GM18867 (cell line): Measurements from ENCODE around the gene NCKAP5L.
"Not testable (repeated sequence)": the region's sequence is repeated elsewhere in the genome, so short reads cannot be mapped to it uniquely, and the experiment has no call there.

Source experiments
- ATAC-seq: cut with Tn5 transposase; IDR thresholded peaks from one replicate; pipeline ENCODE4 v1.9.1; 2021; ENCODE audit warnings: mild to moderate bottlenecking, moderate library complexity; ENCODE audit not compliant: unreplicated experiment

NCKAP5L gene

DNA sequence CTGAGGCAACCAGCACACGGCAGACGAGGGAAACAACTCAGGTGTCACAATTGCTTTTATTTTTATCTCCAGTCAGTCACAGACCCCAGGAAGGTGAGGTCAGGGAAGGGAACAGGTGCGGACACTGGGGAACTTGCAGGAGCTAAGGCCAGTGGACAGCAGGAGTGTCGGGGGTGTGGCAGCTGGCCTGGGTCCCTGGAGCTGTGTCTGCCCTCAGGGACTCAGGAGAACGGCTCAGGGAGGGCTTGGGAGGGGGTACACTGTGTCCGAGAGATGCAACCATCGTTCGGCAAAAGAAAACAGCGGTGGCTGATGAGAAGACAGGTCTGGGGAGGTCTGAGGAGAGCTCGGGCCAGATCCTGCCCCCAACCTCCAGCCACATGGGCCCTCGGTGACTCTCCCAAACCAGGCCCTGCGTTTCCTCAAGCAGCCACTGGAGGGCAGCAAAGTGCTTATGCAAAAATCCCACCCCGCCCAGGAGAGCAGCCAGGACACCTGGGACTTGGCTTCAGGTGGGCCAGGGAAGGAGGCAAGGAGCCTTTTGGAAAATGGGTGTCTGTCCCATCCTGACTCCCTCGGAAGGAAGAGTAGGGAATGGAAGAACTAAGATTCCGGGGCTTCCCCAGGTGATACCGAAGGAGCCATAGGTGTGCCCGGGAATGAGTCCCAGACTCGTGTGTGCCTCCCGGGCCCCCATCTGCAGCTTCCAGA lies 38.8 kb upstream of the NCKAP5L start:
- no peak for ATAC-seq

DNA sequence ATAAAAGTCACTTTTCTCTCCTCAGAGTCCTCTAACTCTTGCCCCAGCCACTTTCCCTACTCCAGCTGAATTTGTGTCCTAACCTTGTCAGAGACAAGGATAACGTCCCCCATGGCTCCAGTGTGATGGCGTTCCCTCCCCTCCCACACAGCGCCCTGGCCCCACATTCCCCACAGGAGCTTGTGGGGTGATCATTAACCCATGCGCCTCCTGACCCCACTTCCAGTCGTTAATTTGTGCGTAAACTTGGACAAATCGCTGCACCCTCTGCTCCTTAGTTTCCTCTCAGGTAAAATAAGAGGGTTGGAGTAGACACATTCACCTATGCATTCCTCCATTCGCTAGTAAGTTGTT lies 37.5 kb upstream of the NCKAP5L start:
- no peak for ATAC-seq

DNA sequence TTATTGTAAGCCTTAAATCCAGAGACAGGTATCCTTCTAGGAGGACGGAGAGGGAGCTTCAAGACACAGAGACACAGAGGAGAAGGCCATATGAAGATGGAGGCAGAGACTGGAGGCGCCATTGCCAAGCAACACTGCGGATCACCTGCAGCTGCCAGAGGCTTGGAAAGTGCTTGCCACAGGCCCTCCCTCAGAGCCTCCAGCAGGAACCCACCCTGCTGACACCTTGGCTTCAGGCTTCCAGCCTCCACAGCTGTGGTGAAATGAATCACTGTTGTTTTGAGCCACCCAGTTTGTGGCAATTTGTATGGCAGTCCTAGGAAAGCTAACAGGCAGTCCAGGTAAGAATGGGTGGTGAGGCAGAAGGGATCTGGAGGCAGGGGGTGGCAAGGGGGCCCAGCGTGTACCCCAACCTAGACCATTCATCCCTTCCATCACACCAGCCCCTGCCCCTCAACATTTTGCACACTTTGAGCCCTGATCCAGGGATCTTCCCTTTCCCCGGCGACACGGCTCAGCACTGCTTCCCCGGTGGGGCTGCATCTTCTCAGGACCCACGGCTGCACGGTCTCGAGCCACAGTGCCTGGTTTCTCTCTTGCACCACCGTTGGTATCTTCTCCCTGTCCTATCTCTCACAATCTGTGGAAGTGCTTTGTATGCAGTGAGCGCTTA lies 37.0 kb upstream of the NCKAP5L start:
- no peak for ATAC-seq

DNA sequence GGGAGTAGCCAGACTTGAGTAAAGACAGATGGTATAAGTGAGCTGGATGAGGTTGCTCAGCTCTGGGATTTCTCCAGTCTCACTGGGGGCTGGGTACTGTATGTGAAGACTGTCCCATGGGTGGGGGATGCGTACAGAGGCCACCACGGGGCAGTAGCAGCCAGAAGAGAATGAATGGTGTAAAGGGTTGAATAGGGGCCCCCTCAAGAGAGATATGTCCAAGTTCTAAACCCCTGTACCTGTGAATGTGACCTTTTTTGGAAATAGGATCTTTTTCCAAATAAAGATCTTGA lies 36.5 kb upstream of the NCKAP5L start:
- ATAC-seq = no peak

DNA sequence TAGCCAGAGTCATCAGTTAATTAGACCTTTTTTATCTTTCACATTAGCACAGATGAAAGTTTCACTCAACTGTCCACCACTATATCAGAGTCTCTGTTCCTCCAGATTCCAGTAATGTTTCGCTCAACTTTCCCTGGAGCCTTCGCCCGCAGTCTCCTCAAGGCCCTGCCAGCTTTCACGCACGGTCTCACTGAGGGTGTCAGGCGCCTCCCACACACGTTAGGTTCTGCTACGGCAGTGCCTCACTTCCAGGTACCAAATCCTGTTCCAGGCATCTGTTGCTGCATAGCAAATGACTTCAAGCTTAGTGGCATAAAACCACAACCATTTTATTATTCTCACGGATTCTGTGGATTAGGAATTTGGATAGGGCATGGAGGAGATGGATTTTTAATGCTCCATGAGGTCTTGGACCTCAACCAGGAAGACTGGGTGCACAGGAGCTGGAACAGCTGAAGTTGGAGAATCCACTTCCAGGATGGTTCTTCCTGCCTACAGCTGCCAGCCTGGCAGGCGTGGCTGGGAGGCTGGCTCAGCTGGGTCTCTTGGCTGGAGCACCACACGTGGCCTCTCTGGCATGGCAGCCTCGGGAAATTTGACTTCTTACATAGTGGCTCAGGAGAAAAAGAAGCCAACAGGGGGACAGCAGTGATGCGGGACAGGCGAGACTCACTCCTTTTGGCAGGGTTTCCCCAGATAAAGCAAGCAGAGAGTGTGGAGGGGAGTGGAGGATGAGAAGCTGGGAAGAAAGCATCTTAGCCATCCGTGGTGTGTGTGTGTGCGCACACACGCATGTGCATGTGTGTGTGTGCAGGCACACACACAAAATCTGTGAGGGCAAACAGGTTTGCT lies 36.0 kb upstream of the NCKAP5L start:
- ATAC-seq = no peak

DNA sequence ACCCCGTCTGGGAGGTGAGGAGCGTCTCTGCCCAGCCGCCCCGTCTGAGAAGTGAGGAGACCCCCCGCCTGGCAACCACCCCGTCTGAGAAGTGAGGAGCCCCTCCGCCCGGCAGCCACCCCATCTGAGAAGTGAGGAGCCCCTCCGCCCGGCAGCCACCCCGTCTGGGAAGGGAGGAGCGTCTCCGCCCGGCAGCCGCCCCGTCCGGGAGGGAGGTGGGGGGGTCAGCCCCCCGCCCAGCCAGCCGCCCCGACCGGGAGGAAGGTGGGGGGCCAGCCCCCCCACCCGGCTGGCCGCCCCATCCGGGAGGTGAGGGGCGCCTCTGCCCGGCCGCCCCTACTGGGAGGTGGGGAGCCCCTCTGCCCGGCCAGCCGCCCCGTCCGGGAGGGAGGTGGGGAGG lies 32.7 kb upstream of the NCKAP5L start:
- not testable (repeated sequence) for ATAC-seq

DNA sequence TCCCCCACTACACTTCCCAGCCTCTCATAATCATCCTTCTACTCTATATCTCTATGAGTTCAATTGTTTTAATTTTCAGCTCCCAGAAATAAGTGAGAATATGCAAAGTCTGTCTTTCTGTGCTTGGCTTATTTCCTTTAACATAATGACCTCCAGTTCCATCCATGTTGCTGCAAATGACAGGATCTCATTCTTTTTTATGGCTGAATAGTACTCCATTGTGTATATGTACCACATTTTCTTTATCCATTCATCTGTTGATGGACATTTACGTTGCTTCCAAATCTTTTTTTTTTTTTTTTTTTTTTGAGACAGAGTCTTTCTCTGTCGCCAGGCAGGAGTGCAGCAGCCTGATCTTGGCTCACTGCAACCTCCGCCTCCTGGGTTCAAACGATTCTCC lies 27.7 kb upstream of the NCKAP5L start:
- ATAC-seq = not testable (repeated sequence)

DNA sequence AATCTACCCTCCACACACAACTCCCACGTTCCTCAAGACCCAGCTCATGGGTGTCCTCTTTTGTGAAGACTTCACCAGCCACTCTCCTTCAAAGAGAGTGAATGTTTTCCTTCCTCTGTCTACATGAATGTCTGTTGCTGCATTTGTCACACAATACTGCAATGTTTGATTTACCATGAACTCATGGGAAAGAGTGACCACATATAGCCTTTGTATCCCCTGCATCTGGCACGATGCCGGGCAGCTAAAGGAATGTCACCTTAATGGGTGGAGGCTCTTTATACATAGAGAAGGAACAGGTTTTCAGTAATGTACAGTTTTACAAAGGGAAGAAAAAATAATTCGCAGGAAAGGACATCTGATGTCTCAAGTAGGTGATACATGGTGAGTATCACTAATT lies 26.8 kb upstream of the NCKAP5L start:
- no peak for ATAC-seq

DNA sequence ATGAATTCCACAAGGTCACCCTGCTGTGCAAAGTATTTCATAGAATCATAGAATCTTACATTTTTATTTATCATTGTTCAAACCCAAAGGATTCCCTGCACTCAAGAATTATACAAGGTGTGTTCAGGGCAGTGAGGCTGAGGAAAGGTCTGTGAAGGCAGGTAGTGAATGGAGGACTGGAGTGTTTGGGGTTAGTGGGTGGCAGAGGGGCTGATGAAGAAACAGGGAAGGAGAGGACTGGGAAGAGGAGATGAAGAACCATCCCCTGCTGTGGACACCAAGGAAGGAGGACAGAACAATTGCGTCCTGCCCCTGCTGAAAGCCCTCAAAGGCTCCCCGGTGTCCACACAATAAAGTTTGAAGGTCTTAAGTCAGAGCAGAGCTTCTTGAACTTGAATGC lies 25.5 kb upstream of the NCKAP5L start:
- ATAC-seq = no peak

DNA sequence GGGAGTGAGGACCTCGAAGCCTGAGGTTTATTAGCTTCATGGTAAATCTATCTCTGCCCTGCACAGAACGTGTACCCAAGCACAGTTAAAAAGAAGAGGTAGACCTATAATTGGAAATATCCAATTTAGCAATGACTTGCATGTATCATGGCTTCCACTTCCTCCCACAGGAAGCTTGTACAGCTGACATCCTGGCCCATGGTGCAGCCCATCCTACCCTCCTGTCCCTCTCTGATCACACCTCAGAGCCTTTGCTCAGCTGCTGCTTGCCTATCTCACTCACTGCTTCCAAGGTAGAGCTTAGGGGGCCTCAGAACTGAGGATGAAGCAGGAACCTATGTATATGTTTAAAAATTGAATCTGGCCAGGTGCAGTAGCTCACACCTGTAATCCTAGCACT lies 18.9 kb upstream of the NCKAP5L start:
- ATAC-seq = no peak

DNA sequence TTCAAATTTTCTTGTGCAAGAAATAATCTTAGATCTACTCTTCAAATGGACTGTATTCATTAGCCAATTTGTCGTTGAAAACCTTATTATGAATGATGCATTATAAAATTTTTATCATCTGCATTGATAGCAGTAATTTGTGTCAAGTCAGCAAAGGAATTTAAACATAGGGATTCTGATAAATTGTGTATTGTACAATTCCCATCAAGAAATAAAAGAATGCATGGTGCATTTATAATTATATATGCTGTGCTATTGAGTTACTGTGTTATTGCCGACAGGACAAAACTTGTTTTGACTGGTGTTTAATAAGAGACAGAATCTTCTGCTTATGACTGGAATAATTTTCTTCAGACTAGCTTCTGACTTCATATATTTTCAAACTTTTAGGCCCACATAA lies 17.8 kb upstream of the NCKAP5L start:
- no peak for ATAC-seq

DNA sequence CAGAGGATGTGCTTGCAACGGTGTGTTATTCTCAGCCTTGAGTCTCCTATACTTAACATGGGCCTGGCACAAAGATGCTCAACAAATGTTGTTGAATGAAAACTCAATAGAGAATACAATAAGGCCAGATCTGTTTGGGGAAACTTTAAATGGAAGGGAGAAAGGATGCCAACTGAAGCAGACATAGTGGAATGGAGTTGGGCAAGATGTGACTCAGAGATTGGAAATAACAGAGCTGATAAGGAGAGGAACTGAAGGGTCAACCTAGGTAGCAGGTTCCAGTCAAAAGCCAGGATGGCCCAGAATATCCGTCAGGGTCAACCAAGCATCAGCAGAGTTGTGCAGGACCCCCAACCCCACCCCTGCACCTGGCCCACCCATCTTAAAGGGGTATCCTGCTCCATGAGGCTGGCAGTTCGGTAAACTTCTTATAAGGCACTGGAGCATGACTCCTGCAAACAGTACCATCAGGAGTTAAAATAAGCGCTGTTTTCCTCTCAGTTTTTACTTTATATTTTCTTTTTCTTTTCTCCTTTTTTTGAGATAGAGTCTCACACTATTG lies 15.7 kb upstream of the NCKAP5L start:
- ATAC-seq = no peak

DNA sequence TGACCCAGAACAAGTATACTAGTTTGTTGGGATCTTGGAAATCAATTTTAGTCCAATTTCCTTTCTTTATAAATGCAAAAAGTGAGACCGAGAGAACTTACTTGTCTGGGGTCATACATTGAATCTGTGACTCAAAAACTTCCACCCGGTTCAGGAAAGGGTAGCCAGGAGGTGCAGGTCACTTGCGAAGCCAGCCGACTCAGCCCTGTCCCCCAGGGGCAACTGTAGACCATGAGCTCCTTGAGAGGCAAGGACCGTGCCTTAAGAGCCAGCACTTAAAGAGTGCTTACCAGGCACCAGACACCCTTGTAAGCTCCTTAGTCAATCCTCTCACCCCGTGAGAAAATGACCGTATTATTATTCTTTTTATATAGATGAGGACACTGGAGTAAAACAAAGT lies 15.2 kb upstream of the NCKAP5L start:
- ATAC-seq = no peak

DNA sequence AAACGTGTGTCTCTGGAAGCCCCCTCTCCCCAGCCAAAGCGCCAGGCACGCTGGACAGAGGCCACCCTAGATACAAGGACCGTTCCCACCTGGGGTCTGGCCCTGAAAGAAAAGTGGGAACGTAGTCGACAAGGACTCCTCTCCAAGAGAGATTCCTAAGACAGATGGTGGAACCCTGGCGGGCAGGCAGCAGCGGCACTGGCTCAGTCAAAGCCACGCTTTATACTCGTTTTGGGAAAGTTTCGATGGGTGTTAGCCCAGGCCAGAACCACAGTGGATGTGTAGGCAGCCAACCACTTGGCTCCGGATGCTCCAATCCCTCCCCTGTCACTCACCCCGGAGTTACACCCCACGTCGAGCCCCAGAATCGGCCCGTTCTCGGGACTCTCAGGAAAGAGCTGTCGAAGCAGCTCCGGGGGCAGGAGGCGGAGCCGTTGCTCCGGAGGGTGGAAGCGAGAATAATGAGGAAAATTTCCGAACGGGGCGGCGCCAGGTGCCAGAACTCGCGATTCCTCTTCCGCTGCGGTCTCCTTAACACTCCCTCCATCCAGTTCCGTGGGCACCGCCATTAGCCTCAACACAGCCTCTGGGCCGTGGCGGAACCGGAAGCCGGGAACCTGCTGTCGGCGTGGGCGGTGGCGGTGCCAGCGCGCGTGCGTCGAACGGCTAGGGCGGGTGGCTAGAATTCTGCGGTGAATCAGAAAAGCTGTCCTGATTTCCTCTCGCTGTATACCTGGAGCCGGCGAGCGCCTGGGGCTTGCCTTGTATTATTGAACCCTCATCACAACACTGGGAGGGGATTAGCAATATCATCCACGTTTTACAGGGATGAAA lies 14.5 kb upstream of the NCKAP5L start, which contains the start of gene BCDIN3D:
Gene BCDIN3D (minus strand): TSS at position 588 of the 834 bp plus-strand sequence. CDS start 19 bp downstream, at position 569.
- peak; percentile 89 for ATAC-seq

DNA sequence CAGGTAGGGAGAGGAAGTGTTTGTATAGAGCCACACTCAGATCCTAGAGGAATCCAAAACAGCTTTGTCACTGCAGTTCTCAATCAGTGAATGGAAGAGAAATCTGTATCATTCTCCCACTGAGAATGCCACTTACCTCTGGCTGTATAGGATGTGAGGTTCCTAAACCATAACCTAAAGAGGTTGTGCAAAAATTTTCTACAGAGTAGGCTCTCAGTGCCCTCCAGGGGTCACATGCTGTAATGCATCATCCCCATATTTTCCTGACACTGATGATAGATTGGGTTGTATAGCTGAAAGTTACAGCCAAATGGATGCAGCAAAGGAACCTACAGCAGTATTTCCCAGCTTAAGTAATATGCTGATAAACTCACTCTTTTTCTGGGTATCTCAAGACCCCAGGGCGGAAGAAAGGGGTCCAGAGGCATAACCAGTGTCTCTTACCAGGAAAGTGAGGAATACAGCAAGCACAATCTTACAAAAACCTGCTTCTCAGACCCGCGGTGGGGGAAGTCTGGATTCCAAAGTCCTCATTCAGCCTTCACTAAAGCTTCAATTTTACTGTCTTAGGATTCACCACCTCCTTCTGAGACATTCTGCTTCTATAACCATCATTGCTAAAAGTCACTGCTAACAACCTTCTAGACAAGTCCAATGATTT lies 10.9 kb upstream of the NCKAP5L start:
- no peak for ATAC-seq

DNA sequence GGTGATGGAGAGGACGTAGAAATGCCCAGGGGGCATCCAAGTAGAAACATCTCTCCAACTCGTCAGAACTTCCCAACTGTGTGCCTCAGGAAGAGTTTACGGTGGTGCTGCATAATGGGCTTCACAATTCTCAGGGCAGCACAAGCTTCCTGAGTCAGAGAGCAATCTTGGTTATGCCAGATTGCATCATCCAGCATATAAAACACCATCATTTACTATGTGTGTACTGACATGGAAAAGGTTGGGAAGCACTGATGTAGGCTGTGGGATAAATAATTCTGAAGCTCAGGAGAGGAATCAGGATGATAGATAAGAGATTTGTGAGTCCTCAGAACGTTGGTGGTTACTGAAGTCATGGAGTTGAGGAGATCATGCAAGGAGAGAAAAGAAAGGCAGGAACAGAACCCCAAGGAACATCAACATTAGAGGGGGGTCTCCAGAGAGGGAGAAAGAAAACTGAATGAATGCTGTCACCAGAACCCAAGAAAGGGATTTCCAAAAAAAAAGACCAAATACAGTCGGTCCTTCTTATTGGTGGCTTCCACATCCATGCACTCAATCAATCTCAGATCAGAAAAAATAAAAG lies 4.7 kb upstream of the NCKAP5L start:
- no peak for ATAC-seq

DNA sequence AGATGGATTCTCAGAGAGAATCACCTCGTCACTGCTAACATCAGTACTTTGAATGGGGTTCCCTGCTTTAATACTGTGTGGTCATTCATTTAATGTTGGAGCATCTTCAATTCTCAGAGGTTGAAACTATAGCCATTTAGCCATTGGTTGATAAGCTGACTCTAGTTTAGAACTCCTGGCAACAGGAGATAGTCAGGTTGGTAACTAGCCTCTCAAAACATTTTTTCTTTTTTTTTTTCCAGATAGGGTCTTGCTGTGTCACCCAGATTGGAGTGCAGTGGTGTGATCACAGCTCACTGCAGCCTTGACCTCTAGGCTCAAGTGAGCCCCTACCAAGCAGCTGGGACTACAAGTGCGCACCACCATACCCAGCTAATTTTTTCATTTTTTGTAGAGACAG lies 3.5 kb upstream of the NCKAP5L start:
- no peak for ATAC-seq

DNA sequence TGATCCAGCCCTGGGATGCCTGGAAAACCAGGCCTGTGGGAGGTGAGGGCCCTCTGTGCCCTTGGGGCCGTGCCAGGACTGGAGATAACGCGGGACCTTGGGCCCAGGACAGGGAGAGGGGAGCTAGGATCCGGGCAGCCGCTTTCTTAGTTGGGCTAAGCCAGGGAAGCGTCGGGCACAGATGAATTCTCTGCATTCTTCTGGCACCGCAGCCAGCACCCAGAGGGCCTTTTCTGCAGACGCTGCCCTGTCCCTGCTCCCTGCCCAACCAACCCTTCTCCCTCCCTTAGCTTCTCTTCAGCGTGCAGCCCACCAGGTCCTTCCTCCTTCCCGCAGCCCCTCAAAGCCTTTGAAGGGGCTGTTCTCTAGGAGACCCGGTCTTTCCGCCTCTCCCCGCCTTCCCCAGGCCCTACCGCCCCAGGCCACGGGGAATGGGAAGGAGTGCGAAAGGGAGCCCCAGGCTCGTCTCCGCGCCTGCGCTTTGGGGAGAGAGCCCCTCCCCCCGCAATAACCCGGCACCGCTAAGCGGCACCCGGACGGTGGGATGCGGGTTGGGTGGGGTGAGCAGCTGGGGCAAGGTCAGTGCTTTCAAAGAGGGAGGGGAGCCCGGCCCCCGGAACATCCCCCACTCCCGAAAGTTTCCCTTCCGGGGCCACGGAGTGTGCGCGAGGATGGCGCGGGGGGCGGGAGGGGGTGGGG lies 663 bp downstream of the NCKAP5L start:
- no peak for ATAC-seq

DNA sequence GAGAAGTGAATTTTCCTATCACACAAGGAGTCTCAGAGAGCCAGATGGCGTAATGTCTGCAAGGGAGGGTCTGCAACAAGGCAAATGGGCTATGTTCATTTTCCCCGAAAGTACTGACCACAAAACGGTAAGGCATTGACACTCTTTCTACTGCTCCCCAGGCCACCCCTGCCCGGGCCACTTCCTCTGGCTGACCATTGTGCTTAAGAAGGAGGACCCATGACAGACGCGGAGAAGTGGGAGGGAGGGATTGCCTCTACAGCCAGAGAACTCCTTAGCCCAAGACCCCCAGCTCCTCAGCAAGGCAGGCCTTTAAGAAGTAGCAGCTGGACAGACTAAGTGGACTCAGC lies 1.2 kb downstream of the NCKAP5L start:
- ATAC-seq = no peak
